Left lung (tissue), 10 donors: Measurements from ENCODE around the gene BANK1. TPM values are rescaled to one million over a fixed set of nuclear protein-coding genes. Genes with fewer than 3 reads are reported as not detected.
A peak's percentile ranks its signal among the peaks of the same experiment; 100 is the strongest.

Experiments used
- ATAC-seq: fragments of 200-7000 bp; cut with Tn5 transposase; one replicate; pipeline ENCODE4 v1.9.1; 2020; ENCODE audit warnings: moderate library complexity
- DNase-seq, 4 donors: peaks; one replicate each; pipeline ENCODE4 v3.0.0-alpha.2; 2013 to 2020
- H3K27ac ChIP-seq, 2 donors: fragments of 200-600 bp; sonication (generic) in 1 of 2; one replicate each; pipeline versions ENCODE4 v1.5.0 to v1.8.0; 2020 to 2021
- H3K27me3 ChIP-seq, 2 donors: fragments of 200-600 bp; sonication (generic) in 1 of 2; one replicate each; pipeline versions ENCODE4 v1.5.0 to v1.8.0; 2020 to 2021
- H3K36me3 ChIP-seq, 2 donors: fragments of 200-600 bp; sonication (generic) in 1 of 2; one replicate each; pipeline versions ENCODE4 v1.5.0 to v1.8.0; 2020 to 2021
- H3K4me1 ChIP-seq, 2 donors: fragments of 200-600 bp; one replicate each; pipeline ENCODE4 v1.8.0; 2021
- H3K4me3 ChIP-seq, 2 donors: fragments of 200-600 bp; sonication (generic) in 1 of 2; one replicate each; pipeline versions ENCODE4 v1.5.0 to v1.8.0; 2020 to 2021; ENCODE audit warnings: mild to moderate bottlenecking in 1 of 2
- H3K9me3 ChIP-seq, 2 donors: fragments of 200-600 bp; sonication (generic) in 1 of 2; one replicate each; pipeline versions ENCODE4 v1.5.0 to v1.8.0; 2020 to 2021
- CTCF ChIP-seq, 2 donors: fragments of 200-600 bp; sonication (generic) in 1 of 2; IDR thresholded peaks; one replicate each; pipeline versions ENCODE4 v1.5.0 to v1.8.0; 2021; ENCODE audit warnings: antibody characterized with exemption in 2 of 2
- intact Hi-C, 2 donors: fragments of 100-400 bp; cut with DNase I; formaldehyde crosslinking; loops; one replicate each; pipeline versions ENCODE4 v1.11.2 to v1.14.2; 2022
- polyA plus RNA-seq, 6 donors: library from polyadenylated mRNA; unstranded; fragments of 120-200 nt; gene quantifications; one replicate each; pipeline ENCODE4 v1.2.1, GENCODE V29; 2013; ENCODE audit not compliant: insufficient read length in 6 of 6
- total RNA-seq, 2 donors: library from RNA; stranded (reverse); fragmentation: NEBNext Ultra II Directional; extraction: Animal tissue kit (Norgen Biotek cat#: 25700); gene quantifications; one replicate each; pipeline ENCODE4 v1.2.1, GENCODE V29; 2021
- donor health status: DM: no; HTN: yes; CAD: no.
- donor health status: DM: no; HTN: no; CAD: no.

The BANK1 gene
- total and polyA plus RNA-seq, 8 donors = 1.7 to 11.1 (median 2.4) TPM

GRCh38 chr4:101960431-101960830 is 169.9 kb downstream of the BANK1 start:
- intact Hi-C loops = no loop called here
- ATAC-seq (no peak), DNase-seq (no peak)
- Histone ChIP-seq H3K36me3 (no peaks in the 10 kb centered on the region), H3K9me3 (no peaks in the 10 kb centered on the region), H3K27me3 (no peaks in the 10 kb centered on the region), H3K4me3 (no peak overlapping the region), H3K27ac (no peak overlapping the region), H3K4me1 (no peaks in the 10 kb centered on the region)
- TF ChIP-seq CTCF (IDR thresholded peaks at IDR 0.05) = no peak

GRCh38 chr4:101961144-101961543 is 170.6 kb downstream of the BANK1 start:
- intact Hi-C loops = no loop called here
- ATAC-seq = peak; percentile 95

GRCh38 chr4:101967697-101968346 is 177.3 kb downstream of the BANK1 start:
- H3K27ac ChIP-seq = no peak overlapping the region
- DNase-seq (no peak), ATAC-seq (no peak)
- H3K9me3 ChIP-seq = no peaks in the 10 kb centered on the region
- no peak overlapping the region for H3K4me3 ChIP-seq
- no peak for TF ChIP-seq CTCF (IDR thresholded peaks at IDR 0.05)
- intact Hi-C loops = no loop called here
- no peaks in the 10 kb centered on the region for H3K36me3 ChIP-seq
- no peaks in the 10 kb centered on the region for H3K4me1 ChIP-seq
- no peaks in the 10 kb centered on the region for H3K27me3 ChIP-seq

More at GRCh38 chr4:101961144-101961543, 170.6 kb downstream of the BANK1 start:
- Histone ChIP-seq H3K27me3 (no peaks in the 10 kb centered on the region), H3K4me1 (no peaks in the 10 kb centered on the region), H3K4me3 (no peak overlapping the region), H3K9me3 (no peaks in the 10 kb centered on the region), H3K27ac (no peak overlapping the region), H3K36me3 (no peaks in the 10 kb centered on the region)
- TF ChIP-seq CTCF (IDR thresholded peaks at IDR 0.05) = no peak
- peak in 1 of 4 donors; percentile 40 for DNase-seq

GRCh38 chr4:101968364-101968763 is 177.8 kb downstream of the BANK1 start:
- intact Hi-C loops = no loop called here
- Histone ChIP-seq H3K4me3 (no peak overlapping the region), H3K27ac (no peak overlapping the region), H3K27me3 (no peaks in the 10 kb centered on the region), H3K36me3 (no peaks in the 10 kb centered on the region), H3K9me3 (no peaks in the 10 kb centered on the region), H3K4me1 (no peaks in the 10 kb centered on the region)
- DNase-seq = no peak
- ATAC-seq = no peak
- no peak for TF ChIP-seq CTCF (IDR thresholded peaks at IDR 0.05)

GRCh38 chr4:101969965-101970364 is 179.4 kb downstream of the BANK1 start:
- Histone ChIP-seq H3K9me3 (no peaks in the 10 kb centered on the region), H3K36me3 (no peaks in the 10 kb centered on the region), H3K4me3 (no peak overlapping the region), H3K27ac (no peak overlapping the region), H3K4me1 (no peaks in the 10 kb centered on the region), H3K27me3 (no peaks in the 10 kb centered on the region)
- TF ChIP-seq CTCF (IDR thresholded peaks at IDR 0.05) = no peak
- DNase-seq (no peak), ATAC-seq (no peak)
- intact Hi-C loops = no loop called here
